Neutrophil (primary cell): ENCODE measurements around the gene GABBR2.

Source experiments
- H3K27ac ChIP-seq: fragments of 200-600 bp; sonication (generic); 2 replicates; pipeline ENCODE4 v1.5.1; 2016; ENCODE audit warnings: mild to moderate bottlenecking, moderate library complexity
- H3K27me3 ChIP-seq: fragments of 200-600 bp; sonication (generic); 2 replicates; pipeline ENCODE4 v1.6.0; 2016; ENCODE audit warnings: mild to moderate bottlenecking
- H3K36me3 ChIP-seq: fragments of 200-600 bp; sonication (generic); 2 replicates; pipeline ENCODE4 v1.5.1; 2017
- H3K4me1 ChIP-seq, 2 experiments: fragments of 200-600 bp in 1 of 2; sonication (generic) in 1 of 2; 1 replicate in 1 of 2; 2 replicates in 1 of 2; pipeline versions ENCODE4 v1.5.1 to v1.6.1; 2013 to 2016; ENCODE audit warnings: low read depth in 1 of 2, low read length in 1 of 2, mild to moderate bottlenecking in 1 of 2, moderate library complexity in 1 of 2; ENCODE audit not compliant: control insufficient read depth in 1 of 2, insufficient read depth in 1 of 2
- H3K4me3 ChIP-seq, 2 experiments: fragments of 200-600 bp in 1 of 2; sonication (generic) in 1 of 2; 1 replicate in 1 of 2; 2 replicates in 1 of 2; pipeline ENCODE4 v1.5.1; 2013 to 2016; ENCODE audit warnings: low read depth in 1 of 2, low read length in 1 of 2, mild to moderate bottlenecking in 1 of 2, moderate library complexity in 1 of 2
- H3K9me3 ChIP-seq: fragments of 200-600 bp; sonication (generic); 2 replicates; pipeline ENCODE4 v1.5.1; 2016
- TF ChIP-seq, protein P1 (sequence below): fragments of 200-600 bp; sonication (generic); IDR thresholded peaks from 2 replicates; pipeline ENCODE4 v1.5.1; 2016; ENCODE audit warnings: antibody characterized with exemption

Gene GABBR2

DNA sequence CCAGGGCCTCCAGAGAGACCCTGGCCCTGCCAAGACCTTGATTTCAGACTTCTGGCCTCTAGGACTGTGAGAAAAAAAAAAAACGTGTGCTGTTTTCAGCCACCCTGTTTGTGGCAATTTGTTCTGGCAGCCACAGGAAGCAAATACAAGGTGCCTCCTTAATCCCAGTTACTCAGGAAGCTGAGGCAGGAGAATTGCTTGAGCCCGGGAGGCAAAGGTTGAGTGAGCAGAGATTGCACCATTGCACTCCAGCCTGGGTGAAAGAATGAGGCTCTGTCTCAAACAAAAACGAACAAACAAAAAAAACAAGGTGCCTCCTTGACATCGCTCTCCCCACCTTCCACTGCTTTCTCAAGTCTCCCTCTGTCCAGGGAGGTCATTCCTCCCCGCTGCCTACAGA, 98.0 kb downstream of the GABBR2 start:
- Histone ChIP-seq H3K4me1 (no peaks in the 10 kb centered on the region), H3K9me3 (no peaks in the 10 kb centered on the region), H3K27me3 (peaks cover 58% of the 10 kb centered on the region), H3K4me3 (no peak overlapping the region), H3K27ac (no peak overlapping the region), H3K36me3 (no peaks in the 10 kb centered on the region)
- TF ChIP-seq, protein P1, sequence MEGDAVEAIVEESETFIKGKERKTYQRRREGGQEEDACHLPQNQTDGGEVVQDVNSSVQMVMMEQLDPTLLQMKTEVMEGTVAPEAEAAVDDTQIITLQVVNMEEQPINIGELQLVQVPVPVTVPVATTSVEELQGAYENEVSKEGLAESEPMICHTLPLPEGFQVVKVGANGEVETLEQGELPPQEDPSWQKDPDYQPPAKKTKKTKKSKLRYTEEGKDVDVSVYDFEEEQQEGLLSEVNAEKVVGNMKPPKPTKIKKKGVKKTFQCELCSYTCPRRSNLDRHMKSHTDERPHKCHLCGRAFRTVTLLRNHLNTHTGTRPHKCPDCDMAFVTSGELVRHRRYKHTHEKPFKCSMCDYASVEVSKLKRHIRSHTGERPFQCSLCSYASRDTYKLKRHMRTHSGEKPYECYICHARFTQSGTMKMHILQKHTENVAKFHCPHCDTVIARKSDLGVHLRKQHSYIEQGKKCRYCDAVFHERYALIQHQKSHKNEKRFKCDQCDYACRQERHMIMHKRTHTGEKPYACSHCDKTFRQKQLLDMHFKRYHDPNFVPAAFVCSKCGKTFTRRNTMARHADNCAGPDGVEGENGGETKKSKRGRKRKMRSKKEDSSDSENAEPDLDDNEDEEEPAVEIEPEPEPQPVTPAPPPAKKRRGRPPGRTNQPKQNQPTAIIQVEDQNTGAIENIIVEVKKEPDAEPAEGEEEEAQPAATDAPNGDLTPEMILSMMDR: no peak

DNA sequence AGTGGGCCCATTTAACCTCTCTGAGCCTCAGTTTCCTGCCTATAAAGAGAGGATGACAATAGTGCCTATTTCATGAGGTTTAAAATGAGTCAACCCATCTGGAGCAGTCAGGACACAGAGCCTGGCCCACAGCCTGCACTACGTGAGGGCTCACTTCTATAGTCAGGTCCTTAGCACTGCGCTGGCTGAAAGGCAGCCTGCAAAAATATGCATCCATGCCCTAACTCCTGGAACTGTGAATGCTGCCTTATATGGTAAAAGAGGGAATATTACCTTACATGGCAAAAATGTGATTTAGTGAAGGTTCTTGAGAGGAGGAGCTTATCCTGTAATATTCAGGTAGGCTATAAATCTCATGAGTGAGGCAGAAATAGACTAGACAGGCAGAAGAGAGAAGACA, 98.5 kb downstream of the GABBR2 start:
- peaks cover 56% of the 10 kb centered on the region for H3K27me3 ChIP-seq
- TF ChIP-seq, protein P1: no peak
- no peaks in the 10 kb centered on the region for H3K9me3 ChIP-seq
- no peaks in the 10 kb centered on the region for H3K4me1 ChIP-seq
- no peaks in the 10 kb centered on the region for H3K36me3 ChIP-seq
- no peak overlapping the region for H3K27ac ChIP-seq
- H3K4me3 ChIP-seq: no peak overlapping the region

DNA sequence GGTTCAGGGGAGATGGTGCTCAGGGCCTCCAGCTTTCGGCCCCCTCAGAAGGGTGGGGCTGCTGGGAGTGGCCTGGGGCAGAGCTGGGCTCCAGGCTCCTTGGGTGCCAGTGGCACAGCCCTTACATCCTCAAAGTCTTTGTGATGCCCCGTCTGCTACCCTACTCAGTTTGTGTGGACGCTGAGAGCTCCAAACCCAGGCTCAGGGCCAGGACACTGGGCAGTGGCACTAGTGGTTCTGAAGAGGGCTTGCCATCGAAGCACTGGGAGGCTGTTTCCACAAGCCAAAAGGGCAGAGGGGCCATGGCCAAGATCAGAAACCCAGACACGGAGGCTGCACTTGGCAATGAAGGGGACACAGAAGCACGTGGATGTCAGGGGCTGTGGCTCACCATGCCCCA, 99.1 kb downstream of the GABBR2 start:
- peaks cover 56% of the 10 kb centered on the region for H3K27me3 ChIP-seq
- H3K27ac ChIP-seq: no peak overlapping the region
- no peaks in the 10 kb centered on the region for H3K9me3 ChIP-seq
- no peaks in the 10 kb centered on the region for H3K36me3 ChIP-seq
- H3K4me3 ChIP-seq: no peak overlapping the region
- TF ChIP-seq, protein P1: no peak
- no peaks in the 10 kb centered on the region for H3K4me1 ChIP-seq

DNA sequence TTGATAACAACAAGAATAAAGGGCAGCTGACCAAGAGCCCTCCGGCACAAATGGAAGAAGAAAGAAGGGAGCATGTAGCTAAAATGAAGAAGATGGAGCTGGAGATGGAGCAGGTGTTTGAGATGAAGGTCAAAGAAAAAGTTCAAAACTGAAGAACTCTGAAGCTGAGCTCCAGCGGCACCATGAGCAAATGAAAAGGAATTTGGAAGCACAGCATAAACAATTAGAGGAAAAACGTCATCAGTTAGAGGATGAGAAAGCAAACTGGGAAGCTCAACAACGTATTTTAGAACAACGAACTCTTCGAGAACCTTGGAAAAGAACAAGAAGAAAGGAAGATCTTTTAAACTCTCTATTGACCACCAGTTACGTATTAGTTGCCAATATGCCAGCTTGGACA, 100.9 kb downstream of the GABBR2 start:
- TF ChIP-seq, protein P1: no peak
- Histone ChIP-seq H3K9me3 (no peaks in the 10 kb centered on the region), H3K4me1 (no peaks in the 10 kb centered on the region), H3K27me3 (peaks cover 53% of the 10 kb centered on the region), H3K27ac (no peak overlapping the region), H3K36me3 (no peaks in the 10 kb centered on the region), H3K4me3 (no peak overlapping the region)

DNA sequence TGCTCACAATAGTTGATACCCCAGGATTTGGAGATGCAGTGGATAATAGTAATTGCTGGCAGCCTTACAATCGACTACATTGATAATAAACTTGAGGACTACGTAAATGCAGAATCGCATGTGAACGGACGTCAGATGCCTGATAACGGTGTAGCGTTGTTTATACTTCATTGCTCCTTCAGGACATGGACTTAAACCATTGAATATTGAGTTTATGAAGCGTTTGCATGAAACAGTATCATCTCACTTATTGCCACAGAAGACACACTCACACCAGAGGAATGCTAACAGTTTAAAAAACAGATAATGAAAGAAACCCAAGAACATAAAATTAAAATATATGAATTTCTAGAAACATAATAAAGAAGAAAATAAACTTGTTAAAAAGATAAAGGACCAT, 101.6 kb downstream of the GABBR2 start:
- TF ChIP-seq, protein P1: no peak
- Histone ChIP-seq H3K27ac (no peak overlapping the region), H3K4me1 (no peaks in the 10 kb centered on the region)

DNA sequence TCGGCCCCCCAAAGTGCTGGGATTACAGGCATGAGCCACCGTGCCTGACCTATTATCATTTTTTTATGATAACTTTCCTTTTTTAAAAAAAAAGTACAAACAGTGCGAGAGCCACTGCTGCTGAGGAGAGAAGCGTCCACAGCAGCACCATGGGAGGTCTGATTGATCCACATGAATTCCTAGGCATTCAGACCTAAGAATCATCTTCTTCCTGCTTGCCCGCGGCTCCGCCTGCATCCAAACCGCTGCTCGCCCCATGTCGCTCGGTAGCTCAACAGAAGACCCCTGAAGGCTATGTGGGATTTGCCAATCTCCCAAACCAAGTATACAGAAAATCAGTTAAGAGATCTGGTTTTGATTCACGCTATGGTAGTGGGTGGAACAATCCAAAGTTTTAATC, 102.0 kb downstream of the GABBR2 start:
- H3K4me1 ChIP-seq: no peaks in the 10 kb centered on the region
- no peaks in the 10 kb centered on the region for H3K9me3 ChIP-seq
- TF ChIP-seq, protein P1: no peak
- H3K36me3 ChIP-seq: no peaks in the 10 kb centered on the region
- no peak overlapping the region for H3K4me3 ChIP-seq
- H3K27me3 ChIP-seq: peaks cover 58% of the 10 kb centered on the region
- no peak overlapping the region for H3K27ac ChIP-seq

More for the DNA sequence above, 101.6 kb downstream of the GABBR2 start:
- H3K36me3 ChIP-seq: no peaks in the 10 kb centered on the region
- no peaks in the 10 kb centered on the region for H3K9me3 ChIP-seq
- H3K27me3 ChIP-seq: peaks cover 54% of the 10 kb centered on the region
- H3K4me3 ChIP-seq: no peak overlapping the region
